Naive thymus-derived CD8-positive, alpha-beta T cell (primary cell): ENCODE results near the gene MRRF. TPM values are rescaled to one million over a fixed set of nuclear protein-coding genes. Genes with fewer than 3 reads are reported as not detected.
A peak's percentile ranks its signal among the peaks of the same experiment; 100 is the strongest.
"Not testable (repeated sequence)": the region's sequence is repeated elsewhere in the genome, so short reads cannot be mapped to it uniquely, and the experiment has no call there.

Experiments
- ATAC-seq, 2 donors: fragments of 150-1000 bp; cut with Tn5 transposase in 1 of 2; sonication (Bioruptor Pico), chemical (Tn5 transposase) in 1 of 2; 1 replicate in 1 of 2; 2 replicates in 1 of 2; pipeline ENCODE4 v1.10.0; 2021; ENCODE audit warnings: mild to moderate bottlenecking in 2 of 2, moderate library complexity in 2 of 2
- POLR2A ChIA-PET: fragments of 350-600 bp; sonication (Branson Sonifier 250); formaldehyde crosslinking; loops from one replicate; lab custom pipeline; 2021; ENCODE audit warnings: antibody characterized with exemption; lab: Charles Lee
- DNase-seq, 10 donors: peaks; one replicate each; pipeline versions ENCODE4 v3.0.0 to v3.0.0-alpha.2; 2020 to 2022
- H3K27ac Mint-ChIP-seq, 10 donors: one replicate each; pipeline ENCODE4 v1.8.0; 2020 to 2022; ENCODE audit warnings: mild to moderate bottlenecking in 10 of 10, mixed read lengths in 10 of 10, moderate library complexity in 4 of 10, inconsistent platforms in 1 of 10
- H3K27me3 Mint-ChIP-seq, 5 donors: one replicate each; pipeline ENCODE4 v1.8.0; 2021 to 2022; ENCODE audit warnings: mixed read lengths in 5 of 5
- H3K36me3 Mint-ChIP-seq, 3 donors: one replicate each; pipeline ENCODE4 v1.8.0; 2020 to 2022; ENCODE audit warnings: mixed read lengths in 3 of 3, mild to moderate bottlenecking in 2 of 3, inconsistent platforms in 1 of 3
- H3K4me1 Mint-ChIP-seq, 4 donors: one replicate each; pipeline ENCODE4 v1.8.0; 2021 to 2022; ENCODE audit warnings: mixed read lengths in 4 of 4
- H3K4me3 Mint-ChIP-seq, 10 donors: one replicate each; pipeline ENCODE4 v1.8.0; 2020 to 2022; ENCODE audit warnings: mild to moderate bottlenecking in 10 of 10, mixed read lengths in 10 of 10, moderate library complexity in 6 of 10, inconsistent platforms in 1 of 10
- H3K9me3 Mint-ChIP-seq, 9 donors: one replicate each; pipeline ENCODE4 v1.8.0; 2020 to 2022; ENCODE audit warnings: mixed read lengths in 9 of 9, mild to moderate bottlenecking in 3 of 9, inconsistent platforms in 1 of 9, moderate library complexity in 1 of 9
- polyA plus RNA-seq, 3 donors: library from polyadenylated mRNA; unstranded; fragments of 300-500 nt; fragmentation: Illumina TruSeq; gene quantifications; one replicate each; pipeline ENCODE4 v1.2.3, GENCODE V29; 2021
- total RNA-seq, 8 experiments: library from RNA in 2 of 8; stranded (reverse) in 2 of 8; gene quantifications; one replicate each; pipeline ENCODE4 v1.2.3 and lab custom pipeline; 2021 to 2026

Gene MRRF
- total and polyA plus RNA-seq, 5 experiments from 2014 or later, result 17.0 to 40.9 (median 25.4) TPM

DNA sequence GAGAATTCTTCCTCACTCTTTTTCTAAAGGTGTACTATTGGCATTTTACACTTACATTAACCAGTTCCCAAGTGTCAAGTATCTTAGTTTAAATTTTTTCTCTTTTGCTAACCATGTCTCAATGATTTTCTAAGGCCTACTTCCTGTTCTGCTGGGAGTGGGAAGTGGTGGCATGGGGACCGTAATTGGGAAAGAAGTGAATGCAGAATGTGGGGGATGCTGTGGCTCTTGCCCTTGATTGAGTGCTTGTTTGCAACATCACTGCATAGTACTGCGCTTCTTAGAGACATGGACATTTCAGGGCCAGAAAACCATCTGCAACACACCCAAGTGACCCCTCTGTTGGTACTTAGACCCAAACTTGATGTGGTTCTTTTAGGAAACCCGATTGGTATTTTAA, 32.8 kb downstream of the MRRF start:
- Mint-ChIP-seq H3K4me1 (peaks cover 0 to 14% (median 7%) of the 10 kb centered on the region in 4 donors), H3K4me3 (no peak overlapping the region), H3K9me3 (no peaks in the 10 kb centered on the region), H3K27ac (no peak overlapping the region), H3K36me3 (peaks cover 10 to 91% (median 27%) of the 10 kb centered on the region in 3 donors), H3K27me3 (no peaks in the 10 kb centered on the region)
- POLR2A ChIA-PET, result no interaction called here
- ATAC-seq, result no peak
- no peak for DNase-seq

DNA sequence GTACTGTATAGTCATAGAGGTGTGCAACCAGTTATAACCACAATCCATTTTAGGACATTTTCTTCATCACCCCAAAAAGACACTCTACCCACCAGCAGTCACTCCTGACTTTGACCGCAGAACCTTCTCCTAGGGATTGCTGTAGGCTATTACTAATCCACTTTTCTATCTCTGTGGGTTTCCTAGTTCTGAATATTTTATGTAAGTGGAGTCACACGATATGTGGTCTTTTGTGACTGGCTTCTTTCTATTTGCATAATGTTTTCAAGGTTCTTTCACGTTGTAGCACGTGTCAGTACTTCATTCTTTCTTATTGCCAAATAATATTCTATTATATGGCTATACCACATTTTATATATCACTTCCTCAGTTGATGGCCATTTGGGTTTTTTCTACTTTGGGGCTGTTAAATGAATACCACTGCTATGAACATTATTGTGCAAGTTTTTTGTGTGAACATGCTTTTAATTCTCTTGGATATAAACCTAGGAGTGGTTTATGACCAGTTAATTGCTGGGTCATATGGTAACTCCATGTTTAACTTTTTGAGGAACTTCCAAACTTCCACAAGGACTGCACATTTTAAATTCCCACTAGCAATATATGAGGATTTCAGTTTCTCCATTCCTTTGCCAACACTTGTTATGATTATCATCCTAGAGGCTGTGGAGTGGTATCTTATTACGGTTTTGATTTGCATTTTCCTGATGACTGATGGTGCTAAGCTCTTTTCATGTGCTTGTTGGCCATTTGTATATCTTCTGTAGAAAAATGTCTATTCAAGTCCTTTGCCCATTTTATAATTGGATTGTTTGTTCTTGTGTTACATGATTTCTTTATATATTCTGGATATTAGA, 37.8 kb downstream of the MRRF start:
- no peaks in the 10 kb centered on the region for H3K9me3 Mint-ChIP-seq
- H3K27ac Mint-ChIP-seq, result no peak overlapping the region
- no peak overlapping the region for H3K4me3 Mint-ChIP-seq
- H3K36me3 Mint-ChIP-seq, result peaks cover 6 to 93% (median 25%) of the 10 kb centered on the region in 3 donors
- no peaks in the 10 kb centered on the region for H3K27me3 Mint-ChIP-seq
- ATAC-seq (no peak), DNase-seq (no peak)
- peaks cover 0 to 14% (median 7%) of the 10 kb centered on the region in 4 donors for H3K4me1 Mint-ChIP-seq
- POLR2A ChIA-PET, result no interaction called here

DNA sequence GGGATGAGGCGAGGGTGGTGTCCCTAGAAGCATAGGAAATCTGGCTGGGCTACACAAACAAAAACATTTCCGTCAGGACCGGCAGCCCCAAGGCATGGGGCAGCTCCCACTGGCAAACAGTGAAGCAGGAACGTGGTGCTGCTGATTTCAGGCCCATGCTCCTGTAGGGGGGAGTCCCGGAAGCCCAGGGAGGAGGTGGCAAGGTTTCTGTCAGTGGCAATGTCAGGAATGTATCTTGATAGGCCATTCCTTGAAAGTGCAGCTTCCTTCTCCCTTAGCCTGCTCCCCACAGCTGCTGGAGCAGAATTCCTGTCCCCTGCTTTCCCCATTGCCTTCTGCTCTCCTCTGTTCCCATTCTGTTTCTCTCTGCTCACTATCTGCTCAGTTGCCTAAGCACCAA, 42.4 kb downstream of the MRRF start:
- H3K36me3 Mint-ChIP-seq, result peaks cover 0 to 92% (median 15%) of the 10 kb centered on the region in 3 donors
- no peak overlapping the region for H3K4me3 Mint-ChIP-seq
- DNase-seq, result no peak
- H3K4me1 Mint-ChIP-seq, result peaks cover 0 to 2% (median under 1%) of the 10 kb centered on the region in 4 donors
- H3K27me3 Mint-ChIP-seq, result no peaks in the 10 kb centered on the region
- ATAC-seq, result no peak
- no peaks in the 10 kb centered on the region for H3K9me3 Mint-ChIP-seq
- POLR2A ChIA-PET, result no interaction called here
- H3K27ac Mint-ChIP-seq, result no peak overlapping the region

DNA sequence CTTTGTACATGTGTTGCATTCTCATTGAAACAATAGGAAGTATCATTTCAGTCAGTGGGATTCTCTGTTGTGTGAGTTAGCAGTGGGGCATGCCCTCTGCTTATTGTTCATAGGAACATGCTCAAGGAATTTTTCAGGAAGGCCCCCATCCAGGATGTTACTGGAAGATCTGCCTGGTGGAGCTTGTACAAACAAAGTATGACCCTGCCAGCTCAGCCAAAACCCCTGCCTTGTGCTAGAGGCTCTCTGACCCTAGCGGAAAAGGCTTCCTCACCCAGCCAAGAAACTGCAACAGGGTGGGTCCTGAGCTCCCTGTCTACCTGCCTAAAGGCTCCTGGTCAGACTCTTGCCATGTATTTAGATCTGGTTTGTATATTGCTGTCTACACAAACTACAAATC, 43.2 kb downstream of the MRRF start:
- ATAC-seq (no peak), DNase-seq (no peak)
- H3K4me1 Mint-ChIP-seq, result peaks cover 0 to 2% (median under 1%) of the 10 kb centered on the region in 4 donors
- H3K9me3 Mint-ChIP-seq, result no peaks in the 10 kb centered on the region
- H3K4me3 Mint-ChIP-seq, result no peak overlapping the region
- peaks cover 0 to 92% (median 16%) of the 10 kb centered on the region in 3 donors for H3K36me3 Mint-ChIP-seq
- POLR2A ChIA-PET, result no interaction called here
- H3K27ac Mint-ChIP-seq, result no peak overlapping the region
- no peaks in the 10 kb centered on the region for H3K27me3 Mint-ChIP-seq

DNA sequence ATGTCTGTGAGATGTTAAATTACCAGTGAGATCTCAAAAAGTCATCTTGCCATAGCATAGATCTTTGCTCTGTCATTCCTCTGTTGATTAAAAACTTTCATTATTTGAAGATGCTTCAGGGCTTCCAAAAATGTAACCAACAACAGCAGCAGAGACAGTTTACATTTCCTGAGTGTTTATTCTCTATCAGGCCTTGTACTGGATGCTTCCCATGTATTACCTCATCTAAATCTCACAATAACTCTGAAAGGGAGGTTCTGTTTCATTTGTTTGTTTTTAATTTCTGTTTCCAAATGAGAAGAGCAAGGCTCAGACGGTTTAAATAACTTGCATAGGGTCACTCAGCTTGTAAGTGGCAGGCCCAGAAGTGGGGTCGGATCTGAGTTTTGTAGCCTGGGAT, 45.2 kb downstream of the MRRF start:
- peaks cover 6 to 91% (median 28%) of the 10 kb centered on the region in 3 donors for H3K36me3 Mint-ChIP-seq
- DNase-seq (no peak), ATAC-seq (no peak)
- H3K4me3 Mint-ChIP-seq, result no peak overlapping the region
- peak overlapping the region in 1 of 10 donors; percentile 69 for H3K27ac Mint-ChIP-seq
- POLR2A ChIA-PET, result interaction anchor here (0.7 kb wide), 1 partner anchor 79 kb away, joined by 3 read pairs; no protein-coding TSS in a partner anchor
- no peaks in the 10 kb centered on the region for H3K9me3 Mint-ChIP-seq
- H3K4me1 Mint-ChIP-seq, result peaks cover 0 to 2% (median under 1%) of the 10 kb centered on the region in 4 donors
- H3K27me3 Mint-ChIP-seq, result no peaks in the 10 kb centered on the region

DNA sequence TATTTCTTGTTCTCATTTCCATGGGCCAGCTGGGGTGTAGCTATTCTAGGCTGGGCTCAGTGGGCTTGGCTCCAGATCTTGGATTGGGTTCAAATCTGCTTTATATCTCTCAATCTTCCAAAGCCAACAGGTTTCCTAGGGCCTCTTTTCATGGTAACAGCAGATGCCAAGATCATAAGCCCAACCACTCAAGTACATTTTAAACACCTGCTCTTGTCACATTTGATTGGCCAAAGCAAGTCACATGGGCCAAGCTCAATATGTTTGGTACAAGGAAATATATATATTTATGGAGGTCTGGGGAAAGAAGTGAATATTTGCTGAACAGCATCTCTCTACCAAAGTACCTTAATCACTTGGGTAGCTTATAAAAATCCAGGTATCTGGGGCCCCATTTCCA, 49.5 kb downstream of the MRRF start:
- DNase-seq, result no peak
- no peaks in the 10 kb centered on the region for H3K9me3 Mint-ChIP-seq
- peaks cover 6 to 80% (median 21%) of the 10 kb centered on the region in 3 donors for H3K36me3 Mint-ChIP-seq
- H3K4me1 Mint-ChIP-seq, result peaks cover 0 to 2% (median under 1%) of the 10 kb centered on the region in 4 donors
- no peaks in the 10 kb centered on the region for H3K27me3 Mint-ChIP-seq
- peak overlapping the region in 1 of 10 donors; percentile 81 for H3K27ac Mint-ChIP-seq
- no peak for ATAC-seq
- no peak overlapping the region for H3K4me3 Mint-ChIP-seq
- POLR2A ChIA-PET, result no interaction called here

DNA sequence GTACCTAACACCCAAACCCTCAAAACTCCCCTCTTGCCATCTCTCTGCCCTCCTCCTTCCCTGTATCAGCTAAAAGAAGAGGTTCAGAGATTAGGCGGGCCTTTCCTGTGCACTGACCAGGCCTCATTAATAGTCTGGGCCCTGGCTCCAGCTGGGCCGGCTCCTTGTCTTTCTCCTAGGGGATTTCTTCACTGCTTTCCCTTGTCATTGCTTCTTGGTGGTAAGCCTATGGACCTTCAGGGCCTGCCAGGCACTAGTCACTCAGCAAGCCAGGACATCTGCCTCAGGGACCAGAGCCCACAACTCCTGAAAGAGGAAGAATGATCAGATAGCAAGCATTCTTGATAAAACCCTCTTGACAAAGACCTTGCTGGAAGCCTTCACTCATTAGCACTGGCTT, 50.9 kb downstream of the MRRF start:
- H3K36me3 Mint-ChIP-seq, result peaks cover 6 to 77% (median 24%) of the 10 kb centered on the region in 3 donors
- H3K4me1 Mint-ChIP-seq, result peaks cover 0 to 2% (median under 1%) of the 10 kb centered on the region in 4 donors
- no peak overlapping the region for H3K4me3 Mint-ChIP-seq
- H3K27ac Mint-ChIP-seq, result peak overlapping the region in 2 of 10 donors; percentile 54 to 79
- POLR2A ChIA-PET, result no interaction called here
- no peak for ATAC-seq
- H3K27me3 Mint-ChIP-seq, result no peaks in the 10 kb centered on the region
- no peaks in the 10 kb centered on the region for H3K9me3 Mint-ChIP-seq
- no peak for DNase-seq

DNA sequence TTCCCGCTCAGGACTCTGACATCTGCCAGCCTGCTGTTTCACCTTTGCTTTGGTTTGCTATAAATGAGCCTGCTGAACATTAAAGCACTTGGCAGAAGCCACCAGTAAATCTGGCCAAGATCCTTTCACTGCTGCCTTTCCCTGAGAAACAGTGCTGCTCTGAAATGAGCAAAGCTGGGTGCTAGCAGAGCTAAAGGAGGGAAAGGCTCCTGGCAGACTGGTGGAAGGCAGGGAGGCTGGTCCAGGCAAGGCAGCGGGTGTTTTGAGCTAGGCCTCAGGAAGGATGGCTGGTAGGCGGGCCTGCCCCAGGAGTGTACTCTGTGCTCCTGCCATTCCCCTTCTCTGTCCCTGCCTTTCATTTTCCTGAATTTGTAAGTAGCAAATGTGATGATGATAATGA, 53.6 kb downstream of the MRRF start:
- no peak for ATAC-seq
- POLR2A ChIA-PET, result no interaction called here
- Mint-ChIP-seq H3K9me3 (no peaks in the 10 kb centered on the region), H3K4me3 (no peak overlapping the region), H3K4me1 (peaks cover 0 to 1% (median 0%) of the 10 kb centered on the region in 4 donors), H3K36me3 (peaks cover 6 to 76% (median 20%) of the 10 kb centered on the region in 3 donors), H3K27me3 (no peaks in the 10 kb centered on the region), H3K27ac (peak overlapping the region in 1 of 10 donors; percentile 43)
- no peak for DNase-seq

DNA sequence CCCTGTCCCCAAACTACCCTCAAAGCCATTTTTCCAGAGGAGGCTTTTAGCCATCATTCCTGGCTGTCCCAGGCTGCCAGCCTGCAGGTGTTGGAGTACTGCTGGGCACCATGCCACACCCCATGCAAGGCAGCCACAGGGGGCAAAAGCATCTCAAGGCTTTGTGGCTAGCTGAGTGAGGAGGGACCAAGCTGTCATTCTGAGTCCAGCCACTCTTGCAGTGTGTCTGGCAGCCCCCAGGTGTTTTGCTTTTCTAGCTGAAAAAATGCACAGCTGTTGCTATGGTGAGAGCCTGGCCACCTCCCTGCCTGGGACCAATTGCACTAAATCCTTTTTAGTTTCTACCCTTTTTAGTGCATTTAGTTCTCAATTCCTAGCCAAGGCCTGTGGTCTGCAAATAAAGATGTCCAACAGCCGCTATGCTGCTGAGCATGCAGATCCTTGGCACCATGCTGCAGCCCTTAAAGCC, 55.8 kb downstream of the MRRF start:
- H3K9me3 Mint-ChIP-seq, result no peaks in the 10 kb centered on the region
- POLR2A ChIA-PET, result interaction anchor here (0.7 kb wide), 1 partner anchor 163 kb away, joined by 4 read pairs; no protein-coding TSS in a partner anchor
- DNase-seq (no peak), ATAC-seq (no peak)
- H3K36me3 Mint-ChIP-seq, result peaks cover 0 to 78% (median 17%) of the 10 kb centered on the region in 3 donors
- H3K27ac Mint-ChIP-seq, result no peak overlapping the region
- H3K4me3 Mint-ChIP-seq, result no peak overlapping the region
- H3K4me1 Mint-ChIP-seq, result peaks cover 0 to 1% (median 0%) of the 10 kb centered on the region in 4 donors
- H3K27me3 Mint-ChIP-seq, result no peaks in the 10 kb centered on the region

DNA sequence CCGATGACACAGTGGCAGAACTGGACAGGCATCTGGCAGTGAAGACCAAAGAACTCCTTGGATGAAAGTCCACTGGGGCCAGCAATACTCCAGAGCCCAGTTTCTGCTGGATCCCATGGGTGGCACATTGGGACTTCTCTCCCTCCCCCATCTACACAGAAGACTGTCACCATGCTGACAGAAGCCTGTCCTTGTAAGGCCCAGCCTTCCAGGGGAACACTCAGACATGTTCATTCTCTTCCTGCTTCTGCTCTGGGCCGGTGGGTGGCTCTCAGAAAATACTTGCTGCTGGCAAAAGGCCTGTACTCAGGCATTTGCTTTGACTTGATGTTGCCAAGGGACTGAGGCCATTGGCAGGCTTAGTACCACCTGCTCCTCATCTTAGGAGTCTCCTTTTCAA, 57.9 kb downstream of the MRRF start:
- peak overlapping the region in 1 of 10 donors; percentile 57 for H3K27ac Mint-ChIP-seq
- DNase-seq (no peak), ATAC-seq (no peak)
- peaks cover 0 to 79% (median 20%) of the 10 kb centered on the region in 3 donors for H3K36me3 Mint-ChIP-seq
- H3K4me3 Mint-ChIP-seq, result no peak overlapping the region
- H3K4me1 Mint-ChIP-seq, result peaks cover 0 to 1% (median 0%) of the 10 kb centered on the region in 4 donors
- H3K27me3 Mint-ChIP-seq, result no peaks in the 10 kb centered on the region
- H3K9me3 Mint-ChIP-seq, result no peaks in the 10 kb centered on the region
- POLR2A ChIA-PET, result no interaction called here

DNA sequence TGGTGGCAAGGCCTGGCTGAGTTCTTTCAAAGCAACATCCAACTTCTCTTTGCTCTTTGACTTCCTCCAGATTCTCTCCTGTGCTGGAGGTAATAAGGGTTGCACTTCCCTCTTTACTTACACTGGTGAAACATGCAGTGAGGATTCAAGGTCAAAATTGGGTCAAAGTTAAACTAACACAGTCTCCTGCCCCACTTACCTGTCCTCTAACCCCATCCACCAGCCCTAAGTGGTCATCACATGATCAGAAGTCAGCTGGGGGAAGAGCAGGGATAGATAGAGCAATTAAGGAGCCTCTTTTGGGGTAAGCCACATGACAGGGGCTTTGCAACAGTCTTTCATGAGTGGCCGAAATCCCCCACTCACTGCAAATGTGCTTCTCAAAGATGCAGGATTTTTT, 60.0 kb downstream of the MRRF start:
- H3K27me3 Mint-ChIP-seq, H3K9me3 Mint-ChIP-seq, H3K4me1 Mint-ChIP-seq, ATAC-seq, H3K4me3 Mint-ChIP-seq, DNase-seq, POLR2A ChIA-PET: not testable (repeated sequence)
- H3K27ac Mint-ChIP-seq, result peak overlapping the region in 1 of 10 donors; percentile 63
- peaks cover 8 to 75% (median 22%) of the 10 kb centered on the region in 3 donors for H3K36me3 Mint-ChIP-seq

DNA sequence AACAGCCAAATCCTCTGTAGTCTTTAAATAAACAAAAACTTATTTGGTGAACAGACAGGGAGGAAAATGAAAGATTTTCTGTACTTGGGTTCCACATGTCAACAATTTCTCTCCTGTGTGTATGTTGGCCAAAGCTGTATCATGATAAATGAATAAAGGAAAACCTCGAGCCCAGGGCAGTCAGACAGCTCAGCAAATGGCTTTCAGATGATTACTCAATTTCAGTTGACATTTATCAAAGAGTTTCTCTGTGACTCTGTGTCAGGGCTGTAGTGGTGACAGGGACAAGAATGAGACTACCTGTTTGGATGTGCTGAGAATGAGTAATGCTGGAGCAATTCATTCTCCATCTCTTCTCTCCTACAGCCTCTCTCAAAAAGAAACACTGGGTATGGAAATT, 60.4 kb downstream of the MRRF start:
- POLR2A ChIA-PET, result no interaction called here
- no peaks in the 10 kb centered on the region for H3K9me3 Mint-ChIP-seq
- H3K4me3 Mint-ChIP-seq, result no peak overlapping the region
- no peak for ATAC-seq
- no peak for DNase-seq
- H3K36me3 Mint-ChIP-seq, result peaks cover 8 to 74% (median 22%) of the 10 kb centered on the region in 3 donors
- H3K27ac Mint-ChIP-seq, result peak overlapping the region in 1 of 10 donors; percentile 27
- no peaks in the 10 kb centered on the region for H3K27me3 Mint-ChIP-seq
- no peaks in the 10 kb centered on the region for H3K4me1 Mint-ChIP-seq

DNA sequence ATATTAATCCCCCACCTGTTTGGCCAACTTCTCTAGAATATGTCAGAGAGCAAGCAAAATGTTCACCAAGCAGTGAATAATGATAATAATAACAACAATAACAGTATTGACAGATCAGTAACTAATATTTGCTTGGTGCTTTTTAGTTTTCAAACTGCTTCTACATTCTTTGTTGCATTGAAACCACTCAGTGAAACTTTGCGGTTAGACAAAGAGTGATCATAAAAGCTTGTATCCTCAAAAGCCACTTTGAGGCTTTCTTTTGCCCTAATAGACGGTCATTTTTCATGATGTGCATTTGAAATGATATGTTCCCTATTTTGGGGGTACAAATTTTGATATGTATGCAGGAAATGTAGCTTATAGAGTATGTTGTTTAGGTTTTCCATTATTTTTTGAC, 62.5 kb downstream of the MRRF start:
- Mint-ChIP-seq H3K36me3 (peaks cover 8 to 64% (median 22%) of the 10 kb centered on the region in 3 donors), H3K4me3 (no peak overlapping the region), H3K4me1 (peaks cover 0 to 3% (median 0%) of the 10 kb centered on the region in 4 donors), H3K9me3 (no peaks in the 10 kb centered on the region), H3K27ac (no peak overlapping the region), H3K27me3 (no peaks in the 10 kb centered on the region)
- POLR2A ChIA-PET, result interaction anchor here (1.4 kb wide), 1 partner anchor 201 kb away, joined by 3 read pairs; no protein-coding TSS in a partner anchor
- no peak for ATAC-seq
- DNase-seq, result no peak
